ENCODE data around the gene CIART. TPM values are rescaled to one million over a fixed set of nuclear protein-coding genes. Genes with fewer than 3 reads are reported as not detected.
A peak's percentile ranks its signal among the peaks of the same experiment; 100 is the strongest.

CIART gene
- total and polyA plus RNA-seq, 2 of the 8 experiments (the other 6 are each of a cell fraction or from before 2014, with no cell fraction given), result 9.6 to 33.3 TPM

- TF ChIP-seq SAP30 (IDR thresholded peaks at IDR 0.05; ENCODE audit: insufficient read depth, insufficient replicate concordance, low read length) (no peak), CHD2 (IDR thresholded peaks at IDR 0.05; ENCODE audit: low read length) (no peak), SP2 (IDR thresholded peaks at IDR 0.05; ENCODE audit: low read length) (no peak), BACH1 (IDR thresholded peaks at IDR 0.05; ENCODE audit: low read length) (peak; percentile 28; the same call in 1 of the 2 replicates), CTBP2 (IDR thresholded peaks at IDR 0.05; ENCODE audit: borderline replicate concordance, insufficient read depth, insufficient read length, low read length) (no peak), CBX5 (IDR thresholded peaks at IDR 0.05; ENCODE audit: low read depth, low read length) (no peak), E2F6 (IDR thresholded peaks at IDR 0.05) (no peak), TAF1 (IDR thresholded peaks at IDR 0.05; ENCODE audit: low read depth, low read length) (peak; percentile 83)
Measured at GRCh38 chr1:150268705-150269403, 13.5 kb upstream of the CIART start, which contains the start of gene APH1A (continued).
